CD14-positive monocyte (primary cell): Measurements from ENCODE around the gene ZNF536. TPM values are rescaled to one million over a fixed set of nuclear protein-coding genes. Genes with fewer than 3 reads are reported as not detected.
"Not testable (repeated sequence)": the region's sequence is repeated elsewhere in the genome, so short reads cannot be mapped to it uniquely, and the experiment has no call there.

ENCODE experiments used
- DNase-seq, 3 donors: peaks; one replicate each; pipeline ENCODE4 v3.0.0-alpha.2; 2011 to 2022
- H2AFZ ChIP-seq: 2 replicates; pipeline ENCODE4 v1.6.0; 2012; ENCODE audit warnings: mild to moderate bottlenecking, low read depth, low read length, inconsistent platforms; ENCODE audit not compliant: insufficient read depth, poor library complexity, severe bottlenecking
- H3K27ac ChIP-seq, 2 donors: 1 replicate in 1 of 2; 2 replicates in 1 of 2; pipeline ENCODE4 v1.5.1; 2012 to 2013; ENCODE audit warnings: low read length in 2 of 2, control low read depth in 1 of 2, inconsistent platforms in 1 of 2, low read depth in 1 of 2, mild to moderate bottlenecking in 1 of 2
- H3K27me3 ChIP-seq, 2 donors: one replicate each; pipeline versions ENCODE4 v1.6.0 to v1.6.1; 2011 to 2013; ENCODE audit warnings: low read length in 2 of 2; ENCODE audit not compliant: control insufficient read depth in 2 of 2, insufficient read depth in 2 of 2
- H3K36me3 ChIP-seq, 2 donors: replicated peaks in 1 of 2; 1 replicate in 1 of 2; 2 replicates in 1 of 2; pipeline versions ENCODE4 v1.5.1 to v1.6.1; 2012 to 2013; ENCODE audit warnings: low read length in 2 of 2, control low read depth in 1 of 2, inconsistent platforms in 1 of 2, mild to moderate bottlenecking in 1 of 2; ENCODE audit not compliant: insufficient read depth in 2 of 2, control insufficient read depth in 1 of 2
- H3K4me1 ChIP-seq, 2 donors: 1 replicate in 1 of 2; 2 replicates in 1 of 2; pipeline versions ENCODE4 v1.5.1 to v1.6.1; 2012 to 2013; ENCODE audit warnings: low read length in 2 of 2, control low read depth in 1 of 2, inconsistent platforms in 1 of 2, mild to moderate bottlenecking in 1 of 2, moderate library complexity in 1 of 2; ENCODE audit not compliant: insufficient read depth in 2 of 2, control insufficient read depth in 1 of 2
- H3K4me2 ChIP-seq: replicated peaks from 2 replicates; pipeline ENCODE3; 2012; ENCODE audit warnings: low read length, moderate library complexity, mild to moderate bottlenecking; ENCODE audit not compliant: poor library complexity, severe bottlenecking; ENCODE audit errors: extremely low read depth
- H3K4me3 ChIP-seq, 3 experiments: fragments of 200-600 bp in 1 of 3; sonication (generic) in 1 of 3; replicated peaks in 1 of 3; 1 replicate in 2 of 3; 2 replicates in 1 of 3; pipeline ENCODE4 v1.5.1; 2011 to 2013; ENCODE audit warnings: low read length in 3 of 3, mild to moderate bottlenecking in 3 of 3, control low read depth in 2 of 3, low read depth in 2 of 3, inconsistent platforms in 1 of 3, moderate library complexity in 1 of 3
- H3K79me2 ChIP-seq: 2 replicates; pipeline ENCODE4 v1.6.0; 2012; ENCODE audit warnings: mild to moderate bottlenecking, control low read depth, inconsistent platforms, low read length, moderate library complexity; ENCODE audit not compliant: insufficient read depth
- H3K9ac ChIP-seq: 2 replicates; pipeline ENCODE4 v1.6.0; 2017; ENCODE audit warnings: low read length, mild to moderate bottlenecking; ENCODE audit not compliant: insufficient read depth, poor library complexity, severe bottlenecking
- H3K9me3 ChIP-seq, 2 donors: replicated peaks in 1 of 2; 1 replicate in 1 of 2; 2 replicates in 1 of 2; pipeline versions ENCODE4 v1.5.1 to v1.6.1; 2012 to 2013; ENCODE audit warnings: low read length in 2 of 2, control low read depth in 1 of 2; ENCODE audit not compliant: control insufficient read depth in 1 of 2, insufficient read depth in 1 of 2
- H4K20me1 ChIP-seq: 2 replicates; pipeline ENCODE4 v1.6.0; 2012; ENCODE audit warnings: mild to moderate bottlenecking, low read length, control low read depth, moderate library complexity; ENCODE audit not compliant: insufficient read depth
- H3K27ac Mint-ChIP-seq, 7 donors: one replicate each; pipeline ENCODE4 v1.8.0; 2020; ENCODE audit warnings: mild to moderate bottlenecking in 7 of 7, mixed read lengths in 7 of 7, moderate library complexity in 6 of 7, inconsistent platforms in 2 of 7
- H3K27me3 Mint-ChIP-seq, 3 donors: one replicate each; pipeline ENCODE4 v1.8.0; 2021 to 2022; ENCODE audit warnings: low read depth in 3 of 3, mild to moderate bottlenecking in 3 of 3, mixed read lengths in 3 of 3, moderate library complexity in 3 of 3, inconsistent platforms in 1 of 3
- H3K36me3 Mint-ChIP-seq, 2 donors: one replicate each; pipeline ENCODE4 v1.8.0; 2020; ENCODE audit warnings: mixed read lengths in 2 of 2, inconsistent platforms in 1 of 2, mild to moderate bottlenecking in 1 of 2
- H3K4me1 Mint-ChIP-seq: one replicate; pipeline ENCODE4 v1.8.0; 2020; ENCODE audit warnings: mild to moderate bottlenecking, mixed read lengths
- H3K4me3 Mint-ChIP-seq, 2 donors: one replicate each; pipeline ENCODE4 v1.8.0; 2020; ENCODE audit warnings: mild to moderate bottlenecking in 2 of 2, mixed read lengths in 2 of 2, moderate library complexity in 1 of 2
- H3K9me3 Mint-ChIP-seq, 7 donors: one replicate each; pipeline ENCODE4 v1.8.0; 2020 to 2022; ENCODE audit warnings: mixed read lengths in 7 of 7, mild to moderate bottlenecking in 6 of 7, moderate library complexity in 6 of 7, inconsistent platforms in 2 of 7
- WGBS: methylation state at CpG from one replicate; pipeline ENCODE4 v1.1.5; 2013; ENCODE audit warnings: missing lambda C conversion rate; ENCODE audit not compliant: insufficient coverage; 5-methylcytosine and 5-hydroxymethylcytosine counted together
- intact Hi-C, 2 donors: fragments of 100-400 bp; cut with micrococcal nuclease; formaldehyde crosslinking; loops; one replicate each; pipeline versions ENCODE4 v1.15.0 to v1.15.1; 2023
- polyA plus RNA-seq, 3 donors: library from polyadenylated mRNA; depleted of rRNA in 1 of 3; unstranded in 2 of 3; stranded (reverse) in 1 of 3; fragments of 300-500 nt in 2 of 3; fragments of >200 nt in 1 of 3; fragmentation: Illumina TruSeq in 2 of 3; gene quantifications; 1 replicate in 2 of 3; 2 replicates in 1 of 3; pipeline ENCODE4 v1.2.3, GENCODE V29; 2012 to 2021
- TF ChIP-seq, protein P1 (sequence below): fragments of 200-600 bp; IDR thresholded peaks from one replicate; pipeline ENCODE4 v1.8.0; 2022; ENCODE audit warnings: antibody characterized with exemption, mild to moderate bottlenecking

Gene ZNF536
- polyA plus RNA-seq, 3 donors: not detected

GRCh38 chr19:30444686-30445232 is 72.6 kb downstream of the ZNF536 start:
- Histone ChIP-seq H2AFZ (no peak overlapping the region), H3K79me2 (no peaks in the 10 kb centered on the region), H3K9ac (no peak overlapping the region), H3K4me3 (no peak overlapping the region), H3K27me3 (no peaks in the 10 kb centered on the region), H3K4me1 (no peaks in the 10 kb centered on the region), H4K20me1 (no peaks in the 10 kb centered on the region), H3K4me2 (no peak overlapping the region), H3K36me3 (no peaks in the 10 kb centered on the region), H3K27ac (no peak overlapping the region), H3K9me3 (peaks cover 0 to 14% of the 10 kb centered on the region in 2 donors)
- H3K9me3 Mint-ChIP-seq: peaks cover 0 to 15% (median 0%) of the 10 kb centered on the region in 7 donors
- 96% methylated on average over 29 of the region's 29 CpGs for WGBS
- intact Hi-C loops: no loop called here
- no peak for DNase-seq
- no peak overlapping the region for H3K4me3 Mint-ChIP-seq
- no peaks in the 10 kb centered on the region for H3K36me3 Mint-ChIP-seq
- no peak overlapping the region for H3K27ac Mint-ChIP-seq
- TF ChIP-seq, protein P1, sequence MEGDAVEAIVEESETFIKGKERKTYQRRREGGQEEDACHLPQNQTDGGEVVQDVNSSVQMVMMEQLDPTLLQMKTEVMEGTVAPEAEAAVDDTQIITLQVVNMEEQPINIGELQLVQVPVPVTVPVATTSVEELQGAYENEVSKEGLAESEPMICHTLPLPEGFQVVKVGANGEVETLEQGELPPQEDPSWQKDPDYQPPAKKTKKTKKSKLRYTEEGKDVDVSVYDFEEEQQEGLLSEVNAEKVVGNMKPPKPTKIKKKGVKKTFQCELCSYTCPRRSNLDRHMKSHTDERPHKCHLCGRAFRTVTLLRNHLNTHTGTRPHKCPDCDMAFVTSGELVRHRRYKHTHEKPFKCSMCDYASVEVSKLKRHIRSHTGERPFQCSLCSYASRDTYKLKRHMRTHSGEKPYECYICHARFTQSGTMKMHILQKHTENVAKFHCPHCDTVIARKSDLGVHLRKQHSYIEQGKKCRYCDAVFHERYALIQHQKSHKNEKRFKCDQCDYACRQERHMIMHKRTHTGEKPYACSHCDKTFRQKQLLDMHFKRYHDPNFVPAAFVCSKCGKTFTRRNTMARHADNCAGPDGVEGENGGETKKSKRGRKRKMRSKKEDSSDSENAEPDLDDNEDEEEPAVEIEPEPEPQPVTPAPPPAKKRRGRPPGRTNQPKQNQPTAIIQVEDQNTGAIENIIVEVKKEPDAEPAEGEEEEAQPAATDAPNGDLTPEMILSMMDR: no peak
- H3K4me1 Mint-ChIP-seq: no peaks in the 10 kb centered on the region
- H3K27me3 Mint-ChIP-seq: peaks cover 0 to 7% (median 6%) of the 10 kb centered on the region in 3 donors

DNA sequence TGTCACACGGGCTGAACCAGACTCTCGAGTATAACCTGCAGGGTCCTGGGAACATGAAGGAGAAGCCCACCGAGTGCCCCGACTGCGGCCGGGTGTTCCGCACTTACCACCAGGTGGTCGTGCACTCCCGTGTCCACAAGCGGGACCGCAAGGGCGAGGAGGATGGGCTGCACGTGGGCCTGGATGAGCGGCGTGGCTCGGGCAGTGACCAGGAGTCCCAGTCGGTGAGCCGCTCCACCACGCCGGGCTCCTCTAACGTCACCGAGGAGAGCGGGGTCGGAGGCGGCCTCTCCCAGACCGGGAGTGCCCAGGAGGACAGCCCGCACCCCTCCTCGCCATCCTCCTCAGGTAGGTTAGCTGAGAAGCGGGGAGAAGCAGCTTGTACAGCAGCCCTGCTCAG is 73.2 kb downstream of the ZNF536 start:
- no peaks in the 10 kb centered on the region for H3K4me1 ChIP-seq
- H3K27me3 Mint-ChIP-seq: peaks cover 3 to 12% (median 10%) of the 10 kb centered on the region in 3 donors
- H3K9me3 Mint-ChIP-seq: peaks cover 0 to 10% (median 0%) of the 10 kb centered on the region in 7 donors
- no peaks in the 10 kb centered on the region for H4K20me1 ChIP-seq
- H3K9ac ChIP-seq: no peak overlapping the region
- H3K27ac Mint-ChIP-seq: no peak overlapping the region
- TF ChIP-seq, protein P1: no peak
- H2AFZ ChIP-seq: no peak overlapping the region
- H3K36me3 ChIP-seq: no peaks in the 10 kb centered on the region
- H3K4me3 Mint-ChIP-seq: no peak overlapping the region
- no peak overlapping the region for H3K4me2 ChIP-seq
- H3K9me3 ChIP-seq: peaks cover 0 to 14% of the 10 kb centered on the region in 2 donors
- H3K27me3 ChIP-seq: no peaks in the 10 kb centered on the region
- no peak for DNase-seq
- no peaks in the 10 kb centered on the region for H3K79me2 ChIP-seq
- no peak overlapping the region for H3K27ac ChIP-seq
- H3K36me3 Mint-ChIP-seq: no peaks in the 10 kb centered on the region
- H3K4me3 ChIP-seq: no peak overlapping the region
- peaks cover 2% of the 10 kb centered on the region for H3K4me1 Mint-ChIP-seq
- intact Hi-C loops: no loop called here
- 96% methylated on average over 25 of the region's 29 CpGs for whole genome bisulfite sequencing

DNA sequence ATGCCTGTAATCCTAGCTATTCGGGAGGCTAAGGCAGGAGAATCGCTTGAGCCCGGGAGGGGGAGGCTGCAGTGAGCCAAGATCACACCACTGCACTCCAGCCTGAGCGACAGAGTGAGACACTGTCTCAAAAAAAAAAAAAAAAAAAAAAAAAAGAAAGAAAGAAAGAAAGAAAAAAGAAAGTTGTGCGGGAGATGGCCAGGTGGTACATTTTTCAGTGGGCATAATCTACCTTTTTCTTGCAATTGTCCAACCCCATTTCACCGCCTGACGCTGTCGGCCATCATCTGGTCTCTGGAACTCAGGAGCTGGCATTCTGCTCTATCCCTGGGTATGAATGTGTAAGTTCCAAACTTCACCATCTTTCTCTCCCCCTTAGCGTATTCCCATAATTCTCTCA is 73.9 kb downstream of the ZNF536 start:
- H2AFZ ChIP-seq, H4K20me1 ChIP-seq, H3K27ac ChIP-seq, H3K36me3 Mint-ChIP-seq, H3K9ac ChIP-seq, H3K4me3 ChIP-seq, DNase-seq, H3K4me2 ChIP-seq, H3K4me1 ChIP-seq, H3K27me3 ChIP-seq, H3K36me3 ChIP-seq, H3K27ac Mint-ChIP-seq, H3K4me3 Mint-ChIP-seq, H3K4me1 Mint-ChIP-seq, H3K79me2 ChIP-seq, intact Hi-C loops: not testable (repeated sequence)
- peaks cover 0 to 10% (median 0%) of the 10 kb centered on the region in 7 donors for H3K9me3 Mint-ChIP-seq
- peaks cover 3 to 15% (median 10%) of the 10 kb centered on the region in 3 donors for H3K27me3 Mint-ChIP-seq
- 96% methylated on average over 3 of the region's 9 CpGs for WGBS
- peaks cover 0 to 14% of the 10 kb centered on the region in 2 donors for H3K9me3 ChIP-seq
